ENCODE measurements around the gene CUBN.

The CUBN gene

GRCh38 chr10:16905320-16905719 is 224.3 kb downstream of the CUBN start:
- DNase-seq: no peak

GRCh38 chr10:16904639-16905061 is 225.0 kb downstream of the CUBN start:
- no peak for DNase-seq

GRCh38 chr10:16904049-16904448 is 225.6 kb downstream of the CUBN start:
- DNase-seq: no peak

GRCh38 chr10:16902606-16903005 is 227.0 kb downstream of the CUBN start:
- DNase-seq: no peak

GRCh38 chr10:16901106-16901505 is 228.5 kb downstream of the CUBN start:
- DNase-seq: no peak

GRCh38 chr10:16896993-16897392 is 232.6 kb downstream of the CUBN start:
- no peak for DNase-seq

GRCh38 chr10:16894821-16895220 is 234.8 kb downstream of the CUBN start:
- no peak for DNase-seq

- DNase-seq: no peak
Measured at GRCh38 chr10:16893664-16894063, 235.9 kb downstream of the CUBN start.

- no peak for DNase-seq
Measured at GRCh38 chr10:16891375-16892313, 238.0 kb downstream of the CUBN start.

- no peak for DNase-seq
Measured at GRCh38 chr10:16890691-16891090, 238.9 kb downstream of the CUBN start.

GRCh38 chr10:16887565-16887964 is 242.0 kb downstream of the CUBN start:
- no peak for DNase-seq

GRCh38 chr10:16886031-16886430 is 243.6 kb downstream of the CUBN start:
- no peak for DNase-seq

- no peak for DNase-seq
Measured at GRCh38 chr10:16884497-16884896, 245.1 kb downstream of the CUBN start.

GRCh38 chr10:16883084-16883483 is 246.5 kb downstream of the CUBN start:
- DNase-seq: no peak

GRCh38 chr10:16870331-16870730 is 259.3 kb downstream of the CUBN start:
- no peak for DNase-seq

GRCh38 chr10:16867990-16868389 is 261.6 kb downstream of the CUBN start:
- no peak for DNase-seq

GRCh38 chr10:16867556-16867955 is 262.1 kb downstream of the CUBN start:
- no peak for DNase-seq

GRCh38 chr10:16866541-16867275 is 262.9 kb downstream of the CUBN start:
- no peak for DNase-seq

GRCh38 chr10:16865766-16866165 is 263.8 kb downstream of the CUBN start:
- no peak for DNase-seq

GRCh38 chr10:16863766-16864165 is 265.8 kb downstream of the CUBN start:
- no peak for DNase-seq

- DNase-seq: no peak
Measured at GRCh38 chr10:16857419-16857818, 272.2 kb downstream of the CUBN start.

GRCh38 chr10:16856567-16856966 is 273.0 kb downstream of the CUBN start:
- DNase-seq: no peak

- DNase-seq: no peak
Measured at GRCh38 chr10:16856092-16856491, 273.5 kb downstream of the CUBN start.

GRCh38 chr10:16854623-16855022 is 275.0 kb downstream of the CUBN start:
- no peak for DNase-seq

Measured in activated gamma-delta T cell (primary cell).